ENCODE results near the gene FBXO8. TPM values are rescaled to one million over a fixed set of nuclear protein-coding genes. Genes with fewer than 3 reads are reported as not detected.

FBXO8 gene
- total and polyA plus RNA-seq, 9 donors: 12.0 to 22.0 (median 14.5) TPM

- WGBS (ENCODE audit: insufficient coverage): no CpG with 5 or more reads among the region's 1 CpG
- Histone ChIP-seq H3K36me3 (ENCODE audit: control insufficient read depth, insufficient read depth, low read length) (no peaks in the 10 kb centered on the region), H3K27ac (ENCODE audit: low read length) (no peak overlapping the region), H3K9me3 (replicated peaks; ENCODE audit: control insufficient read depth, low read depth, low read length) (no peaks in the 10 kb centered on the region), H3K27me3 (ENCODE audit: control insufficient read depth, insufficient read depth, low read length) (peaks cover 5% of the 10 kb centered on the region), H3K4me3 (ENCODE audit: low read length) (no peak overlapping the region), H3K4me1 (ENCODE audit: control insufficient read depth, insufficient read depth, low read length) (no peaks in the 10 kb centered on the region)
- DNase-seq: no peak
These were observed 85.1 kb downstream of the FBXO8 start for GRCh38 chr4:174198396-174198795.

DNA sequence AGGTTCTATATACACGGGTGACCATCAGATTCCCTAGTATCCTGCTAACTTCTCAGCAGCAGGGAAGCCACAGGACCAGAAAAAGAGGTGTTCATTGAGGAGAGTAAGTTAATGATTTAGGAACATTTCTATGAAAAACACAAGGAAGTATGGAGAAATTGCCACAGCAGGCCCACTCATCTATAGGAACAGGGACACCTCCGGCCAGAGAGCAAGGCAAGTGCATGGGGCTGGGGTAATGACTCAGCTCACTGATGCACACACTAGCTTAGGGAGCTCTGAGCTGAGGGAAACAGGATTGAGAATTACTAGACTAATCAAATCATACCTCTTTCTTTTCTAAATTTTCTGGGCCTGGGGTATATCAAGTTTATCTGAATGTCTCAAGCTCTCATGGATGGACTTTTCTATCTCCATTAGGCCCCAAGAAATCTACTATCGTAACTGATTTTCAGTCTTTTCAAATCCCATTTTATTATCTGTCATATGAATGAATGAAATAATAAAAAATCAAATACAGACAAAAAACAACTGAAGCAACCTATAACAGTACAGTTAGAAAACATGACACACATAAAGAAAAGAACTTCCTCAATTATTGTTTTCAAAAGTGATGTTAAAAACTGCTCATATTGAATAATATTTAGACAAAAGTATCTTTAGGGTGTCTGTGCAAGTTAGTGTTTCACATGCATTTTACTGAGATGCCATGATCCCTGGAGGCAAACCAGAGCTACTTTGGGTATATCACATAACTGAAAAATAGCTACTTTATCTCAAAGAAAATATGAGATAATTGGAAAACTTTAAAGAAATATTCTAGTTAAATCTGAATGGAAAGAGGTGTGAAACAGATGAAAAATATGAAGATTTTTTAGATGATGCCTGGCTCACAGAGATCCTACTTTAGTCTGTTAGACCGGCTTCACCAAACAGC lies 89.8 kb downstream of the FBXO8 start:
- Histone ChIP-seq H3K4me1 (ENCODE audit: control insufficient read depth, insufficient read depth, low read length) (no peaks in the 10 kb centered on the region), H3K9me3 (replicated peaks; ENCODE audit: control insufficient read depth, low read depth, low read length) (no peaks in the 10 kb centered on the region), H3K4me3 (ENCODE audit: low read length) (no peak overlapping the region), H3K27ac (ENCODE audit: low read length) (no peak overlapping the region), H3K36me3 (ENCODE audit: control insufficient read depth, insufficient read depth, low read length) (no peaks in the 10 kb centered on the region), H3K27me3 (ENCODE audit: control insufficient read depth, insufficient read depth, low read length) (peaks cover 5% of the 10 kb centered on the region)
- WGBS (ENCODE audit: insufficient coverage): no CpG with 5 or more reads among the region's 4 CpGs
- no peak for DNase-seq

DNA sequence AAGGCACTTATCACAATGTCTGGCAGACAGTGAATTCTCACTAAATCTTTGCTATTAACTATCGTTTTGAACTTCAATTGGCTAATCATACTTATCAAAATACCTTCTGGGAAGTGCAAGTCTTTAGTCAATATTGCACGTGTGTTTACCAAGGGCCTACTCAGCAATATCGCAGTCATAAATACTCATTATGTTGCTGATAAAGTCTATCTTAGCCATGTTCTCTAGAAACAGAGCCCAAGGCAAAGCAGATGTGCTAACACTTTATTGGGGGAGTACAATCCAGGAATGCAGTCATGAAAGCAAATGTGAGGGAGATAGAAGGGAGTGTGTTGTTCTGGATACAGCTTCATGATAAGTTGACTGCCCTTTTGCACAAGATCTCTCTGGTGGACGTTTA lies 90.5 kb downstream of the FBXO8 start:
- Histone ChIP-seq H3K27ac (ENCODE audit: low read length) (no peak overlapping the region), H3K4me3 (ENCODE audit: low read length) (no peak overlapping the region), H3K27me3 (ENCODE audit: control insufficient read depth, insufficient read depth, low read length) (peaks cover 5% of the 10 kb centered on the region), H3K36me3 (ENCODE audit: control insufficient read depth, insufficient read depth, low read length) (no peaks in the 10 kb centered on the region), H3K9me3 (replicated peaks; ENCODE audit: control insufficient read depth, low read depth, low read length) (no peaks in the 10 kb centered on the region), H3K4me1 (ENCODE audit: control insufficient read depth, insufficient read depth, low read length) (no peaks in the 10 kb centered on the region)
- DNase-seq: no peak
- no CpG with 5 or more reads among the region's 4 CpGs for WGBS (ENCODE audit: insufficient coverage)

DNA sequence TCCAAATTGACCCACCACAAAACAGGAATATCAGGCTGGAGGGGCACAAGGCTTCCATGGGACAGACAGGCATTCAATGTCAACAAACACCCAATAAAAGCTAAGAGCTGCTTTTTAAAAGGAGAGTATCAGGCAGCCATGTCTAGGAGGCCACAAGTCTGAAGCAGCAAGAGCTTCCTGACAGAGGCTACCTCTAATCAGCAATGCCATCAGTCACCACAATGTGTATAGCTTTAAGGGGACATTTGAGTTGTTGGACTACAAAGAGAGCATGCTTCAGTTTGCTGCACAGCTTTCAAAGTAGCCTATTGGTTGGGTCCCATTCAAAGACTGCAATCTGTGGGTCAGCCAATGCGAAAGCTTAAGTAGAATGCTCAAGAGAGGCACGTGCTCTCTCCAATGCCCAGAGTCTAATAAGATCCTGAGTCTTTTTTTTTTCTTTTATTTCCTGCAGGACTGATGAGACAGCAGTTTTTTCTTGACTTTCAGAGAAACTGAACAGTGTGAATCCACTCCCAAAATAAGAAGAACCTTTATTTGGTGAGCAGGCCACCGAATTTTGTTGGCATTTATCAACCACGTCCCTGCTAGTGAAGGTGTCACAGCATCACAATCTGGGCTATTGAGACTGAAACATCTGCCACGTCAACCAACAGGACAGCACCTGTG lies 92.5 kb downstream of the FBXO8 start:
- H3K27ac ChIP-seq (ENCODE audit: low read length): no peak overlapping the region
- H3K27me3 ChIP-seq (ENCODE audit: control insufficient read depth, insufficient read depth, low read length): peaks cover 2% of the 10 kb centered on the region
- 65% methylated on average over 4 of the region's 5 CpGs for WGBS (ENCODE audit: insufficient coverage)

GRCh38 chr4:174189392-174190015 lies 94.0 kb downstream of the FBXO8 start:
- WGBS (ENCODE audit: insufficient coverage): no CpG with 5 or more reads among the region's 5 CpGs
- no peak for DNase-seq
- no peaks in the 10 kb centered on the region for H3K9me3 ChIP-seq (replicated peaks; ENCODE audit: control insufficient read depth, low read depth, low read length)
- no peak overlapping the region for H3K27ac ChIP-seq (ENCODE audit: low read length)
- H3K27me3 ChIP-seq (ENCODE audit: control insufficient read depth, insufficient read depth, low read length): peaks cover 2% of the 10 kb centered on the region
- no peaks in the 10 kb centered on the region for H3K36me3 ChIP-seq (ENCODE audit: control insufficient read depth, insufficient read depth, low read length)
- H3K4me1 ChIP-seq (ENCODE audit: control insufficient read depth, insufficient read depth, low read length): no peaks in the 10 kb centered on the region
- no peak overlapping the region for H3K4me3 ChIP-seq (ENCODE audit: low read length)

More for the DNA sequence above, 92.5 kb downstream of the FBXO8 start:
- Histone ChIP-seq H3K36me3 (ENCODE audit: control insufficient read depth, insufficient read depth, low read length) (no peaks in the 10 kb centered on the region), H3K4me1 (ENCODE audit: control insufficient read depth, insufficient read depth, low read length) (no peaks in the 10 kb centered on the region), H3K4me3 (ENCODE audit: low read length) (no peak overlapping the region), H3K9me3 (replicated peaks; ENCODE audit: control insufficient read depth, low read depth, low read length) (no peaks in the 10 kb centered on the region)
- no peak for DNase-seq

Other genes starting within 250 kb of the FBXO8 start
- gene CEP44, start 244 bp upstream of the FBXO8 start, total RNA-seq: 15.6 TPM
- 10 to 100 TPM in 7 of 8 donors, 1 to 10 TPM in 1; 9.7 to 18.6 (median 12.1) TPM for gene CEP44, start 244 bp upstream of the FBXO8 start, polyA plus RNA-seq (ENCODE audit: insufficient read depth in 1 of 8, insufficient read length in 8 of 8, low replicate concordance in 1 of 8)
- 5.0 TPM for gene HPGD, start 238.8 kb upstream of the FBXO8 start, total RNA-seq
- 1 to 10 TPM; 1.2 to 8.1 (median 6.2) TPM for gene HPGD, start 238.8 kb upstream of the FBXO8 start, polyA plus RNA-seq (ENCODE audit: insufficient read depth in 1 of 8, insufficient read length in 8 of 8, low replicate concordance in 1 of 8)

Measured in muscle of leg (tissue), 11 donors.